ENCODE results near the gene KCNN3. TPM values are rescaled to one million over a fixed set of nuclear protein-coding genes. Genes with fewer than 3 reads are reported as not detected.
A peak's percentile ranks its signal among the peaks of the same experiment; 100 is the strongest.

The KCNN3 gene
- total RNA-seq, 4 donors from 2014 or later: 5.0 to 30.0 (median 20.8) TPM

GRCh38 chr1:154793685-154794084, 76.4 kb downstream of the KCNN3 start:
- Histone ChIP-seq H3K4me1 (peaks cover 0 to 10% of the 10 kb centered on the region in 2 donors), H3K36me3 (no peaks in the 10 kb centered on the region), H3K27me3 (no peaks in the 10 kb centered on the region), H3K4me3 (no peak overlapping the region), H3K27ac (no peak overlapping the region), H3K9me3 (no peaks in the 10 kb centered on the region)
- no peak for DNase-seq
- no peak for ATAC-seq
- in situ Hi-C loops (cut with MboI; ENCODE audit: low sequenced_read_pairs in 4 of 4): loop anchor here in 1 of 4 donors (5.0 kb wide), 1 partner anchor 79 kb away; the partner anchor contains the start of gene KCNN3
- TF ChIP-seq POLR2A (IDR thresholded peaks at IDR 0.05) (no peak), CTCF (IDR thresholded peaks at IDR 0.05 in 4 of 5, conservative IDR thresholded peaks at IDR 0.05 in 1 of 5) (no peak)
- intact Hi-C loops (cut with DNase I; ENCODE audit: low total_unique reads): no loop called here

- Histone ChIP-seq H3K4me1 (peaks cover 0 to 10% of the 10 kb centered on the region in 2 donors), H3K9me3 (no peaks in the 10 kb centered on the region), H3K4me3 (no peak overlapping the region), H3K27me3 (no peaks in the 10 kb centered on the region), H3K27ac (no peak overlapping the region), H3K36me3 (no peaks in the 10 kb centered on the region)
- TF ChIP-seq POLR2A (IDR thresholded peaks at IDR 0.05) (no peak), CTCF (IDR thresholded peaks at IDR 0.05 in 4 of 5, conservative IDR thresholded peaks at IDR 0.05 in 1 of 5) (no peak)
- DNase-seq: no peak
- no peak for ATAC-seq
- in situ Hi-C loops (cut with MboI; ENCODE audit: low sequenced_read_pairs in 4 of 4): loop anchor here in 1 of 4 donors (5.0 kb wide), 1 partner anchor 79 kb away; the partner anchor contains the start of gene KCNN3
- intact Hi-C loops (cut with DNase I; ENCODE audit: low total_unique reads): no loop called here
Observed at GRCh38 chr1:154792899-154793298, 77.2 kb downstream of the KCNN3 start.

- Histone ChIP-seq H3K36me3 (no peaks in the 10 kb centered on the region), H3K9me3 (no peaks in the 10 kb centered on the region), H3K4me1 (peaks cover 0 to 10% of the 10 kb centered on the region in 2 donors), H3K27ac (peak overlapping the region in 2 of 4 donors; percentile 34 to 36), H3K4me3 (no peak overlapping the region), H3K27me3 (no peaks in the 10 kb centered on the region)
- intact Hi-C loops (cut with DNase I; ENCODE audit: low total_unique reads) (no loop called here), in situ Hi-C loops (cut with MboI; ENCODE audit: low sequenced_read_pairs in 4 of 4) (loop anchor here in 1 of 4 donors (5.0 kb wide), 1 partner anchor 81 kb away; the partner anchor contains the start of gene KCNN3)
- ATAC-seq (peak; percentile 38 to 57), DNase-seq (peak in 1 of 2 donors; percentile 36)
- no peak for TF ChIP-seq POLR2A (IDR thresholded peaks at IDR 0.05)
- TF ChIP-seq CTCF (IDR thresholded peaks at IDR 0.05 in 4 of 5, conservative IDR thresholded peaks at IDR 0.05 in 1 of 5): no peak
Observed at GRCh38 chr1:154791292-154792166, 78.6 kb downstream of the KCNN3 start.

- intact Hi-C loops (cut with DNase I; ENCODE audit: low total_unique reads): no loop called here
- H3K4me3 ChIP-seq: no peak overlapping the region
- DNase-seq (no peak), ATAC-seq (no peak)
- peaks cover 0 to 10% of the 10 kb centered on the region in 2 donors for H3K4me1 ChIP-seq
- TF ChIP-seq POLR2A (IDR thresholded peaks at IDR 0.05): no peak
- no peak for TF ChIP-seq CTCF (IDR thresholded peaks at IDR 0.05 in 4 of 5, conservative IDR thresholded peaks at IDR 0.05 in 1 of 5)
- H3K36me3 ChIP-seq: no peaks in the 10 kb centered on the region
- in situ Hi-C loops (cut with MboI; ENCODE audit: low sequenced_read_pairs in 4 of 4): no loop called here
- H3K9me3 ChIP-seq: no peaks in the 10 kb centered on the region
- no peaks in the 10 kb centered on the region for H3K27me3 ChIP-seq
- H3K27ac ChIP-seq: no peak overlapping the region
Observed at GRCh38 chr1:154788886-154789285, 81.2 kb downstream of the KCNN3 start.
